HG03175 (cell line): ENCODE results near the gene CLEC20A.

Experiments used
- ATAC-seq: cut with Tn5 transposase; IDR thresholded peaks from one replicate; pipeline ENCODE4 v1.9.1; 2021; ENCODE audit warnings: mild to moderate bottlenecking, moderate library complexity; ENCODE audit not compliant: unreplicated experiment

CLEC20A gene

DNA sequence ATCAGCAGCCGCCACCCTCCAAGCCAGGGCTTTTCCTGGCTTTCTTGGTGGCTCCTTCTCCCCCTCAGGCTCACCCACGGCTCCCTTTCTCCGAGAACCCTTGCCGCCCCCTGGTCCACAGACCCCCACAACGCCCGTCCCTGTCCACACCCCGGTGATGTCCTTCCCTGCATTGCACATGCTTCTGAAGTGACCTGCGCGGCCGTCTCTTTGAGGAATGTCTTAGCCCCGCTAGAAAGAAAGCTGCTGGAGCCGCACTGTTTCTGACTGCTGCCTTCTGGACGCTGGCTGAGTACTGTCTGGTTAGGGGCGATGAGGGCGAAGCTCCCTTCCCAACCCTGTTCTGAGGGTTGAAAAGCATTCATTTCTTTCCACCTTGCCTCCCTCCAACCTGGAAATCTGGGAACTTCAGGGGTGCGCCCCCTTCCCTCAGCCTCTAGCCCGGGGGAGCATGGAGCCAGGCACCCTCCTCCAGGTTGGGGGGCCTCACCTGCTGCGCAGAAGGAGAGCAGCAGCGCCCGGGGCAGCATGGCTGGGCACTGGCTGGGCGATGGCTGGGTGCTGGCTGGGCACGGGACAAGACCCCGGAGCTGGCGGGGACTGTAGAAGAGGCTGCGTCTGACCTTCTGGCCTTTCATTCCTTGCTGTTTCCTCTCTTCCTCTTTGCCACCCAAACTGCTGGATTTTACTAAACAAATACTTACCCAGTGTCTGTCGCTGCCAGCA, at the start of gene CLEC20A:
TSS of gene CLEC20A (minus strand) at position 555 of the 726 bp plus-strand sequence. CDS start at position 530, 25 bp downstream.
- no peak for ATAC-seq

GRCh38 chr1:178544531-178544930, 47.8 kb upstream of the CLEC20A start:
- ATAC-seq = no peak

GRCh38 chr1:178543290-178543607, 46.5 kb upstream of the CLEC20A start:
- peak; percentile 35 for ATAC-seq

DNA sequence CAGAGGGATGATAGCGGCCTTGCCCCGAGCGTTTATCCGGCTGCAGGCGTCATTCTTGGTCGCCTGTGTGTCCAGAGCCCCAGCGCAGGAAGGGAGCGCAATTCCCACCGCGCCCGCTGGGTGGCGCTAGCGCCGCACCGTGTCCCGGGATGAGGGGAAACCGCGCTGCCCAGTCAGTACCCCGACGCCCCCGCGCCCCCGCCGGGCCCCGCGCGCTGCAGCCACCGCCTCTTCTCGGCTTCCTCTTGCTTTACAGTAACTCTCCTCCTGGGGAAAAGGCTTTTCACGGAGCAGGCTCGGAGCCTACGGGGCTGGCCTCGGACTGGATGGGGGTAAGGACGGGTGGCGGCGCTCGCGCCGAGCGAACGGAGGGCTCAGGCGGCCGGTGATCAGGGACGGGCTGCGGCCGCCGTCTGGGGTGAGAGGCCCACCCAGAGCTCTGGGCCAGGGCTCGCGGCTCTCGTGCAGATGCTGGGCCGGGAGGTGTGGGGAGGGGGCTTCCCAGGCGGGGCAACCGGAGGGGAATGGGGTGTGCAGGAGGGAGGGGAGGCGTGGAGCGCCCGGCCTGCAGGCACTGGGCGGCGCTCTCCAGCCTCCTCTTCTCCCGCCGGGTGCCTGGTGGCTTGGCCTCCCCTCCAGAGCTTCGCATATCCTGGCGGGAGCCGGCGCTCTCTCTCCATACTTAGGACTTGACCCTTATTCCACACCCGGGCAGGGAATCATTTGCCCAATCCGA, 46.0 kb upstream of the CLEC20A start:
- ATAC-seq = peak; percentile 82

GRCh38 chr1:178541829-178542553, 45.2 kb upstream of the CLEC20A start:
- ATAC-seq = peak; percentile 36

GRCh38 chr1:178541379-178541778, 44.6 kb upstream of the CLEC20A start:
- ATAC-seq = no peak

- no peak for ATAC-seq
Measured at GRCh38 chr1:178540646-178541045, 43.9 kb upstream of the CLEC20A start.

DNA sequence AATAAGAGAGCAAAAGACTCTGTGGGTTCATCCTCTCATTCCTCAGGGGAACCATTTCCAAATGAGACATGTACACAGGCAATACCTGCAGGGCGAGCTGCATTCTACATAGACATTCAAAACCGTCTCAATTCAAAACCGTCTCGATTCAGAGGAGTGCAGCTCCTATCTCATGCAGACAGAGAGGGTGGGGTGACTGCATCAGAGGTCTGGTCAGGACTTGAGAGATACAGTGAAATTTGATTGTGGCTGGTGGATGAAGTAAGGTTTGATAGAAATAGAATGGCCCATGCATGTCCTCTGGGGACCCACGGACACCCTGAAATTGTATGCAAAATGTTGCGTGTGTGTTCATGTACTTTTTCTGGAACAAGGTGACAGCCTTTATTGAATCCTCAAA, 43.4 kb upstream of the CLEC20A start:
- no peak for ATAC-seq

DNA sequence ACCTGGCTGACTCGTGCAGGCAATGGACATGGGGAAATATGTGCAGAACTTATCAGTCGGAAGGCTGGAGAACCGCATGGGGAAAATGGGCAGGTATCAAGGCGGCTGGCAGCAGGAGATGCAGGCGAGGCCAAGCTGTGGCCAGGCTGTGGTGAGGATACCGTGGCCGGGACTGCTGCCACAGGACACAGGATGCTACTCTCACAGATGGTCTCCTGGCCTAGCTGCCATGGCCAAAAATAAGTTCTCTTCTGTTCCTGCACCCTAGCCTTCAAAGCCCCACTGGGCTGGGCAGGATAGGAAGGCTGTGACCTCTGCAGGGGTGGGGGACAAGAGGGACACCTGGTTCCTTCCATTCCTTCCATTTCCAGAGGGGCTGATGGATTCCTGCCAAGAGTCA, 42.5 kb upstream of the CLEC20A start:
- no peak for ATAC-seq

- ATAC-seq = no peak
Measured at GRCh38 chr1:178538192-178538916, 41.6 kb upstream of the CLEC20A start.

GRCh38 chr1:178537382-178538090, 40.8 kb upstream of the CLEC20A start:
- ATAC-seq = no peak

- ATAC-seq = no peak
Measured at GRCh38 chr1:178536844-178537371, 40.1 kb upstream of the CLEC20A start.

DNA sequence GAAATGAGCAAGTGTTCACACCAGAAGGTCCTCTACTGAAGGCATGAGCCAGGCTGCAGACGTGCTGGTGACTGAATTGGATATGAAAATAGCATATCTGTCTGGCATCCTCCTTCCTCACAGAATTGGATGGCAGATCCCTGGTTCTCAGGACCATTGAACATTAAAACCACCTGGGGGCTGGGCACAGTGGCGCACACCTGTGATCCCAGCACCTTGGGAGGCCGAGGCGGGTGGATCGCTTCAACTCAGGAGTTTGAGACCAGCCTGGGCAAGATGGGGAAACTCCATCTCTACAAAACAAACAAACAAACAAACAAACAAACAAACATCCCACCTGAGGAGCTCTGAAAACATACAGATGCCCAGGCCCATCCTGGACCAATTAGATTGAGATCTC, 39.6 kb upstream of the CLEC20A start:
- ATAC-seq = no peak

DNA sequence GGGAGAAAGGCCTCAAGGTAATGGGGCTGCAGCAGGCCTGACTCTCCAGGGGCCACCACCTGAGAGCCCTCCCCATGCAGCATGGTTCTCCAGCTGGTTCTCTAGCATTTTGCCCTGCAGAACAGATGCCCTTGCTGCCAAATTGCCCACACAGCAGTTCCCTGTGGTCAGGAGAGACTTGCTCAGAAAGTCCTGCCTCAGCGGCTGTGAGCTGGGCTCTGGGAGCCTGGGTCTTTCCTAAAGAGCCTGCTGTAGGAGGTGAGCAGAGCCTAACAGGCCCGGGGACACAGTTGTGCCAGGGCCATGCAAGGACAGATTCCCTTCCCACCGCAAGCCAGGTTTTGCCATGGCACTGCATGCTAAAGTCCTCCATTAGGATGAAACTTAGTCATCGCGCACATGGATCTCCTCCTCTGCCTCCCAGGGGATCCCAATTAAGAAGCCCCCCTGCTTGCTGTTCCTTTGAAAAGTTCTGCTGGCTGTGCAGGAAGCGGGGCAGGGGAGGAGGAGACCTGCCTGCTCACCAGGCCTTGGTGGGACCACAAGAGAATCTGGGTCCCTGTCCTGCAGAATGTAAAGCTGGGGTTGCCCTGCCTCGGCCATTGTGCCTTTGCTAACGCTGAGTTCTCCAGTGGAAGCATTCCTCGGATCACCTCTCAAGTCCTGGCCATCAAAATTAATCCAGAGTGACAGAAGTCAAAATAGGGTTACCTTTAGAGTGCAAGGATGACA, 37.5 kb upstream of the CLEC20A start:
- ATAC-seq = no peak

- ATAC-seq = no peak
Measured at GRCh38 chr1:178533121-178533946, 36.6 kb upstream of the CLEC20A start.

DNA sequence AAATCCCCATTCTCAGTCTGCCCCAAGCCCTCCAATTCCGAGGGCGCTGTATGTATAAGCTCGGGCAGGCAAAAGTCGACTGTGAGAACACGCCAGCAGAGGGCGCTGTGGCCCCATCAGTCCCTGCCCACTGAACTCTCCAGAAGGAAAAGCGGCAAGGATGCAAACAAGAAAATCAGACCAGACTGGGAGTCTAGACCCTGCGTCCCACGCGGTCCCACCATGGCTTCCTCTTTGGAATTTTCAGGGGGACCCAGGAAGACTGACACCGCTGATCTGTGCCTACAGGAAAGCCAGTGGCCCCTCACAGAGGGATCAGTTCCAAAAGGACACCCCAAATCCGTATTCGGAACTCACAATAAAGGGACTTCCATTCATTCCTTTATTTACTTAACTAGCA, 35.6 kb upstream of the CLEC20A start:
- ATAC-seq = peak; percentile 77

- ATAC-seq = peak; percentile 8
Measured at GRCh38 chr1:178531887-178532286, 35.1 kb upstream of the CLEC20A start.

DNA sequence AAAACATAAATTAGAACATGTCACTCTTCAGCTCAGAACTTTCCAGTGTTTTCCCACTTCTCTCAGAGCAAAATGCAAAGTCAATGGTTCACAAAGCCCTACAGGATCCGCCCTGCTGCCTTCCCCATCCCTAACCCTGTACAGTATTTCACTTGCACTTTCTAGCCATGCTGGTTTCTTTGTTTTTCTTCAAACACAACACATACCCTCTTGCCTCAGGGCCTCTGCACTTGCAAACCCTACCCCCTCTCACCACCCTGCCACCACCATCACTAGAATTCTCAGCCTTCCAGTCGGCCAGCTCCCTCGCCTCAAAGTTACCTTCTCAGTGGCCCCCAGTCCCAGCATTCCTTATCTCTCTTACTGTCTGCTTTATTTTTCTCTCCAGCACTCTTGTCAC, 33.7 kb upstream of the CLEC20A start:
- no peak for ATAC-seq

DNA sequence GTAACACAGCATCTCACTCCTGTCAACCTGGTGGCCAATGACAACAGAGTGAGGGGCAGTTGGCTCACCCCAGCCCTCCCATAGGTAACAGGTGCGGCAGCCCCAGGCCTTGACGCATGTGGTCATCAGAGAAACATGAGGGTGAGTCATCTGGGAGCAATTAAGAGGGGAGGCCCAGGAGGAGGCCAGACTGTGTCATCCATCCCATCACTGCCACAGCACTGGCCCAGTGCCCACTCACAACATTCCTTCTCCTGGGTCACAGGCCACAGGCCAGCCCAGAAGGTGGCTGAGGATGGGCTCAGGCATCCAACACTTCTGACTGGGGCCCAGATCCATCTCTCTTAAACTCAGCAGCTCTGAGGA, 33.3 kb upstream of the CLEC20A start:
- no peak for ATAC-seq
